Activated T-cell treated with anti-CD3 and anti-CD28 coated beads, Interleukin-2, amount 50 U/mL, for 24 hours (primary cell): ENCODE results near the gene CARD9.

Experiments used
- DNase-seq: peaks from one replicate; pipeline ENCODE4 v3.0.0-alpha.2; 2020
- H3K27ac Mint-ChIP-seq: 2 replicates; pipeline ENCODE4 v1.8.0; 2020; ENCODE audit warnings: mild to moderate bottlenecking, mixed read lengths
- H3K27me3 Mint-ChIP-seq: 2 replicates; pipeline ENCODE4 v1.8.0; 2020; ENCODE audit warnings: mixed read lengths
- H3K36me3 Mint-ChIP-seq: 2 replicates; pipeline ENCODE4 v1.8.0; 2020; ENCODE audit warnings: low read depth, mixed read lengths
- H3K4me1 Mint-ChIP-seq: 2 replicates; pipeline ENCODE4 v1.8.0; 2020; ENCODE audit warnings: low read depth, mixed read lengths
- H3K4me3 Mint-ChIP-seq: 2 replicates; pipeline ENCODE4 v1.8.0; 2020; ENCODE audit warnings: mild to moderate bottlenecking, moderate library complexity, mixed read lengths
- H3K9me3 Mint-ChIP-seq: 2 replicates; pipeline ENCODE4 v1.8.0; 2020; ENCODE audit warnings: mixed read lengths

CARD9 gene

DNA sequence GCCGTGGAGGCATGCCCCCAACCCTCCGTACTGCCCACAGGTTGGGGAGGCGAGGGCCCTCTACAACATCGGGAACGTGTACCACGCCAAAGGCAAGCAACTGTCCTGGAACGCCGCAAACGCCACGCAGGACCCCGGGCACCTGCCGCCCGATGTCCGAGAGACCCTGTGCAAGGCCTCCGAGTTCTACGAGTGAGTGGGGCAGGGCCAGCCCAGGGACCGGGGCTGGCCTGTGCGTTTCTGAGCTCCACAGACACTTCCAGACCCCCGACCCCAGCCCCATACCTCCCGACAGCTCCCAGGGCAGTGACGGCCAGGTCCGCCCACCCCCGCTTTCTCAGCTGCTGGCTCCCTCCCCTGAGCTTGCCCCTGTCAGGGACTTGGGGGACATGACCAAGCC is 36.6 kb downstream of the CARD9 start:
- no peak overlapping the region for H3K27ac Mint-ChIP-seq
- H3K4me1 Mint-ChIP-seq = no peaks in the 10 kb centered on the region
- H3K27me3 Mint-ChIP-seq = no peaks in the 10 kb centered on the region
- no peak for DNase-seq
- no peaks in the 10 kb centered on the region for H3K9me3 Mint-ChIP-seq
- H3K4me3 Mint-ChIP-seq = no peak overlapping the region
- no peaks in the 10 kb centered on the region for H3K36me3 Mint-ChIP-seq

DNA sequence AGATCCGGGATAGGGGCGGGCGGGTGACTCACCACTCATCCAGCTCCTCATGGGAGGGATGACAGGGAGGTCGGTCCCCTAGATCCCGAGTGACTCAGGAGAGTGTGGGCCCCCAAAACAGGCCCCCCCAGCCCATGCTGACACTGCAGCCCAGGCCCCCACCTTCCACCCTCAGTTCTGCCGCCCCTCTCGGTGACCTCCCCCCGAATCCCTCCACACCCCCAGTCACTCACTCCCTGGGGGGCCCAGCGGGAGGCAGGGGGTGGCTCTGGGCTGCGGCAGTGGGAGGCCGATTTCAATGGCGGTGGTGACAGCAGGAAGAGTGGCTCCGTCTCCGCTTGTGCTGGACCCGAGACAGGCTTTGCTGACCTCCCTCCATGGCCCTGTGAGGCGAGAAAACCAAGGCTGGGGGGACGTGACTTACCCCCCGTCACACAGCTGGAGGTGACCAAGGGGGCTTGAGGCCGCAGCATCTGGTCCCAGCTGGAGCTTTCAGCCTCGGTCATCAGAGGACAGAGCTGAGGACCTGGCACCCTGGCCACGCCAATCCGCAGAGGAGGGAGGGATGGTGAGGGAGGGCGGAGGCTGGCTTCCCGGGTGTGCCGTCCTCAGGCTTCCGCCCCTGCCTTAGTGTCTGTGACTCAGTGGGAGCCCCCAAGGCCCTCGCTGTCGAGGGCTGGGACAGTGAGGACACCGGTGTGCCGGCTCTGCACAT is 37.2 kb downstream of the CARD9 start:
- Mint-ChIP-seq H3K36me3 (no peaks in the 10 kb centered on the region), H3K4me3 (no peak overlapping the region), H3K4me1 (no peaks in the 10 kb centered on the region)

GRCh38 chr9:136335296-136336155 is 37.9 kb downstream of the CARD9 start:
- DNase-seq = no peak
- Mint-ChIP-seq H3K9me3 (no peaks in the 10 kb centered on the region), H3K27ac (no peak overlapping the region), H3K4me3 (no peak overlapping the region), H3K36me3 (no peaks in the 10 kb centered on the region), H3K27me3 (no peaks in the 10 kb centered on the region), H3K4me1 (no peaks in the 10 kb centered on the region)

More for the DNA sequence above, 37.2 kb downstream of the CARD9 start:
- no peak overlapping the region for H3K27ac Mint-ChIP-seq
- H3K27me3 Mint-ChIP-seq = no peaks in the 10 kb centered on the region
- H3K9me3 Mint-ChIP-seq = no peaks in the 10 kb centered on the region
- DNase-seq = no peak

DNA sequence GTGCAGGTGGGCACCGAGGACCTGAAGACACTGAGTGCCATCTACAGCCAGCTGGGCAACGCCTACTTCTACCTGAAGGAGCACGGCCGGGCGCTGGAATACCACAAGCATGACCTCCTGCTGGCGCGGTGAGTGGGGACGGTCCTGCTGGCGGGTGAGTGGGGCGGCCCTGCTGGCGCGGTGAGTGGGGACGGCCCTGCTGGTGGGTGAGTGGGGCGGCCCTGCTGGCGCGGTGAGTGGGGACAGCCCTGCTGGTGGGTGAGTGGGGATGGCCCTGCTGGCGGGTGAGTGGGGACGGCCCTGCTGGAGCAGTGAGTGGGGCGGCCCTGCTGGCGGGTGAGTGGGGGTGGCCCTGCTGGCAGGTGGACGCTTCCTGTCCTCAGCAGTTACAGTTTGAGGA is 38.9 kb downstream of the CARD9 start:
- Mint-ChIP-seq H3K9me3 (no peaks in the 10 kb centered on the region), H3K36me3 (no peaks in the 10 kb centered on the region), H3K4me3 (no peak overlapping the region), H3K27ac (no peak overlapping the region), H3K27me3 (no peaks in the 10 kb centered on the region), H3K4me1 (no peaks in the 10 kb centered on the region)
- DNase-seq = no peak

DNA sequence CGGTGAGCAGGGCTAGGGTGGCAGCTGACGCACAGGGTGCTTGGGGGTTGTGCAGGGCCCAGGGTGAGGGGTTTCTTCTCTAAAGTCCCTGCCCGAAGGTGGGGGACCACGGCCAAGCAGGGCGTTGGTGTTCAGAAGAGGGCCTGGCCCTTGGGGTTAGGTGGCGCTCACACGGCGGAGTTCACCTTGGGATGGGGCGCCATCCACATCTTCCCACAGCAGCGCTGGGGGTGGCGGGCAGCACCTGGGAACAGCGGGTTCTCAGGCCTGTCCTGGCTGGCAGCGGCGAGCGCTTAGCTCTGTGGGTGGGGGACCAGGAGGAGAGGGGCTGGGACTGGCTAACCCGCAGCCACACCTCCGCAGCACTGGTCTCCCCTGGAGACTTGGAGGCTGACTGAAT is 40.0 kb downstream of the CARD9 start:
- Mint-ChIP-seq H3K36me3 (no peaks in the 10 kb centered on the region), H3K9me3 (no peaks in the 10 kb centered on the region), H3K27me3 (no peaks in the 10 kb centered on the region), H3K27ac (no peak overlapping the region), H3K4me3 (no peak overlapping the region), H3K4me1 (peaks cover 5% of the 10 kb centered on the region)
- no peak for DNase-seq

GRCh38 chr9:136333045-136333444 is 40.4 kb downstream of the CARD9 start:
- no peaks in the 10 kb centered on the region for H3K27me3 Mint-ChIP-seq
- no peaks in the 10 kb centered on the region for H3K9me3 Mint-ChIP-seq
- no peak for DNase-seq
- H3K4me3 Mint-ChIP-seq = no peak overlapping the region
- peaks cover 6% of the 10 kb centered on the region for H3K4me1 Mint-ChIP-seq
- H3K36me3 Mint-ChIP-seq = no peaks in the 10 kb centered on the region
- no peak overlapping the region for H3K27ac Mint-ChIP-seq

DNA sequence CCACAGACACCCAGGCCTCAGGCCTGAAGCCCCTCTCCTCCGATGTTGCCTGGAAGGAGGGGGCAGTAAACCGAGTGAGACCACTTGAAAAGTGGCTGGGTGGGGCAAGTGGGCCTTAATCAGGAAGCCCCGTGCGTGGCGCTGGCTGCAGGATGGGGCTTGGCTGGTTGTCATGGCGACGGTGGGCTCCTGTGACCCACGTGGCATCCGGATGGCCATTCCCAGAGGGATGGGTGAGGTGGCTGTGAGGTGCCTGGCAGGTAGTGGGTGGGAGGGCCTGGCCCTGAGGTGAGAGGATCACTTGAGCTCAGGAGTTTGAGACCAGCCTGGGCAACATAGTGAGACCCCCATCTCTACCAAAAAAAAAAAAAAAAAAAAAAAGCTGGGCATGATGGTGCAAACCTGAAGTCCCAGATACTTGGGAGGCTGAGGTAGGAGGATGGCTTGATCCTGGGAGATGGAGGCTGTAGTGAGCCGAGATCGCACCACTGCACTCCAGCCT is 40.9 kb downstream of the CARD9 start:
- H3K27ac Mint-ChIP-seq = no peak overlapping the region
- no peak for DNase-seq
- H3K27me3 Mint-ChIP-seq = no peaks in the 10 kb centered on the region
- peaks cover 6% of the 10 kb centered on the region for H3K4me1 Mint-ChIP-seq
- no peaks in the 10 kb centered on the region for H3K9me3 Mint-ChIP-seq
- H3K4me3 Mint-ChIP-seq = no peak overlapping the region
- H3K36me3 Mint-ChIP-seq = no peaks in the 10 kb centered on the region

DNA sequence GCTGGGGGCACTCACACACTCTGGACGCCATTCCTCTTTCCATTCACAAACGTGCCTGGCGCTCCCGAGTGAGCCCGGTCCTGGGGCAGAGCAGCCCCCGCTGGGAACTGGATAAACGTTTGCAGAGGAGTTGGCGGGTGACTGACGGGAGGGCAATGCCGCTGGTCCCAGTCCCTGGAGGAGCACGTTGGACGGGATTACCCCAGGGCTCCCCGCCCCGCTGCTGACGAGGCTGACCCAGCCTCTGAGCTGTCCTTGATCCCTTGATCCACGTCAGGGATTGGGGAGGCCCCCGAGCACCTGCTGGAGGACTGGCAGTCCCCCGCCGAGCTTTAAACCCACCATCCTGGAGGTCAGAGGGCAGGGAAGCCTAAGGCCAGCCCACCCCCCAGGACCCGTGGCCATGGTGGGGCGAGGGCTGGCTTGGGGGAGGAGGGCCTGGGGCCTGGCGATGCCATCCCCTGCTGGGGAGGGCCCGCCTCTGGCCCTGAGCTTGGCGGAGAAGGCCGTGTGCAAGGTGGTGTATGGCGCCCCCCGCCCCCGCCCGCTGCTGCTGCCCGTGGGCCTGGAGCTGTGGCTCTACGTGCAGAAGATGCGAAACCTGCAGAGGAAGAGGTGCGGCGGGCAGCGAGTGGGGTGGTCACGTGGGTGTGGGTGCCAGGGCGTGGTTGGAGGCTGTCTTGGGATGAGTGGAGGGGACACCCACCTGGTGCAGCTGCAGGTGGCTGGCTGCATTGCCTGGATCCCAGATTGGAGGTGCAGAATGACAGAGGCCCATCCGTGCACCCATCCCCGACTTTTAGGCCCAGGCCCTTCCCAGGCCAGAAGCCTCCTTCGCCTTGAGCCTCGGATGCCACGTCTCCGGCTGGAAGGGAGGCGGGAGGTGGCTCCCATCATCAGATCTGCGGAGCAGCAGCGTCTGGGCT is 41.6 kb downstream of the CARD9 start:
- no peaks in the 10 kb centered on the region for H3K9me3 Mint-ChIP-seq
- no peak overlapping the region for H3K27ac Mint-ChIP-seq
- peaks cover 7% of the 10 kb centered on the region for H3K4me1 Mint-ChIP-seq

DNA sequence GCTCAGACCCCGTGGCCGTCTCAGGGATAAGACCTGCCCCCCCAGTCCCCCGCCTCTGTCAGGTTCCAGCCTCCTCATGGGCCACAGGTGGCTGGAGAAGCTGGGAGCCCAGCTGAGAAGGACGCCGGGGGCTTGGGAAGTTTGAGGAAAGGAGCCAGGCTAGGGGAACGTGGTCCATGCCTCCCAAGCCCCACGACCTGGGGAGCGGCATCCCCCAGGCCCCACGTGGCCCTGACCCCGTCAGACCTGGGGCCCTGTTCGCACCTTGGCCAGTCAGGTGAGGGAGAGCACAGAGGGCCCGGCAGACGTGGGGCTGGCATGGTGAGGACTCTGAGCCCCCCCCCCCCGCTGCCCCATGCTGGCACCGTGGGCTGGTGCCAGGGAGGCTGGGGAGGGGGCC is 42.4 kb downstream of the CARD9 start:
- no peak for DNase-seq
- Mint-ChIP-seq H3K36me3 (no peaks in the 10 kb centered on the region), H3K27ac (no peak overlapping the region), H3K4me1 (peaks cover 8% of the 10 kb centered on the region), H3K27me3 (no peaks in the 10 kb centered on the region), H3K4me3 (no peak overlapping the region), H3K9me3 (no peaks in the 10 kb centered on the region)

More for the DNA sequence above, 41.6 kb downstream of the CARD9 start:
- no peaks in the 10 kb centered on the region for H3K36me3 Mint-ChIP-seq
- DNase-seq = no peak
- no peaks in the 10 kb centered on the region for H3K27me3 Mint-ChIP-seq
- no peak overlapping the region for H3K4me3 Mint-ChIP-seq

DNA sequence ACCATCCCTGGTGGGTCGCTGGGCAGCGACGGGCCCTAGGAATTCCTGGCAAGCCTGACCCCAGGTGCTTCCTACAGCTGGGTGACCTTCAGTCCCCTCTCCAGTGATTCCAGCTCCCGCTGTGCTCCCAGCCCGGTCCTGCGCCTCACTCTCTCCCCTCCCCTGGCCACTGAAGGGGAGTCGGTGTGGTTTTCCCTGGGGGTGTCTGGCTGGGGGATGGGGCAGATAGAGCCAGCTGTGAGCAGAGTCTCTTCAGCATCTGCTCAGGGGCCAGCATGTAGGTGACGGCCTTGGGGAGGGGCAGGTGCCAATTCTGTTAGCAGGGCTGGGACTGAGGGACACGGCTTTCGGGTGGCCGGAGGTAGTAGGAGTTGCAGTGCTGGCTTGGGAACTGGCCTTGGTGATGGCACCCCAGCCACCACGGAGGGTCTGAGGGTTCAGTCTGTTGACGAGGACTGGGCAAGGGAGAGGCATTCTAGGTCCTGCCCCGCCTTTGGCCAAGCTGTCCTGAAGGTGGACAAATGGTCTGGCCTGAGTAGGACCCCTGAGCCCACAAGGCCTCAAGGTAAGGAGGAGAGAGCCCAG is 43.0 kb downstream of the CARD9 start:
- no peak overlapping the region for H3K27ac Mint-ChIP-seq
- no peak overlapping the region for H3K4me3 Mint-ChIP-seq
- H3K4me1 Mint-ChIP-seq = peaks cover 8% of the 10 kb centered on the region
- DNase-seq = no peak
- H3K36me3 Mint-ChIP-seq = no peaks in the 10 kb centered on the region
- H3K27me3 Mint-ChIP-seq = no peaks in the 10 kb centered on the region
- H3K9me3 Mint-ChIP-seq = no peaks in the 10 kb centered on the region

DNA sequence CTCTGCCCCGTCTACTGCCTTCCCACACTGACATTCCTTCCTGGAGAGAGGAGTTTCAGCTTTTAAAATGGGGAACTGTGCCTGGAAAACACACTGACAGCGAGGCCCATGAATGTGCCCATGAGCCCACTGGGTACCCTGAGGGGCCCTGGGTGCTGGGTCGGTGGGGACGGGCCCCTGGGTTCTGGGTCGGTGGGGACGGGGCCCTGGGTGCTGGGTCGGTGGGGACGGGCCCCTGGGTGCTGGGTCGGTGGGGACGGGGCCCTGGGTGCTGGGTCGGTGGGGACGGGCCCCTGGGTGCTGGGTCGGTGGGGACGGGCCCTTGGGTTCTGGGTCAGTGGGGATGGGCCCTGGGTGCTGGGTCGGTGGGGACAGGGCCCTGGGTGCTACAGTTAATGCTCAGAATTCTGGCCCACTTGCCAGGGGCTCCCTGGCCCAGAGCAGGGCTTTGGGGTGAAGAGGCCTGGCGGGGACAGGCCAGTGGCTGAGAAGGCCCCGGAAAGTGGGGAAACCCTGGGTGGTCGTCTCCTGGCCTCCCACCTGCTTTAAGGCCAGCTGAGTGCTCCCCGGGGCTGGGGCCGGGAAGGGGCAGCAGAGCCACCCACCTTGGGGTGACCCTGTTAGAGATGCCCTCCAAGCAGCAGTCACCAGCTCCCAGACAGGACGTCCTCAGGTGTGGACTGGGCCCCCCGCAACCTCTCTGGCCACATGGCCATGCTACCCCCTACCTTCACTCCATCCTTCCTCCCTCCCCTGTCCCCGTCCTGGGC is 43.6 kb downstream of the CARD9 start:
- Mint-ChIP-seq H3K27me3 (no peaks in the 10 kb centered on the region), H3K9me3 (no peaks in the 10 kb centered on the region), H3K4me1 (peaks cover 8% of the 10 kb centered on the region), H3K4me3 (no peak overlapping the region), H3K27ac (no peak overlapping the region), H3K36me3 (no peaks in the 10 kb centered on the region)
- no peak for DNase-seq

GRCh38 chr9:136329211-136329627 is 44.2 kb downstream of the CARD9 start:
- Mint-ChIP-seq H3K36me3 (no peaks in the 10 kb centered on the region), H3K4me1 (peaks cover 8% of the 10 kb centered on the region), H3K4me3 (peak overlapping the region; percentile 65), H3K27me3 (no peaks in the 10 kb centered on the region), H3K9me3 (no peaks in the 10 kb centered on the region), H3K27ac (no peak overlapping the region)
- no peak for DNase-seq

GRCh38 chr9:136328622-136329041 is 44.8 kb downstream of the CARD9 start:
- peak overlapping the region; percentile 65 for H3K4me3 Mint-ChIP-seq

More at GRCh38 chr9:136328622-136329041, 44.8 kb downstream of the CARD9 start:
- Mint-ChIP-seq H3K27me3 (no peaks in the 10 kb centered on the region), H3K36me3 (no peaks in the 10 kb centered on the region), H3K9me3 (no peaks in the 10 kb centered on the region), H3K27ac (peak overlapping the region; percentile 65), H3K4me1 (peaks cover 8% of the 10 kb centered on the region)
- DNase-seq = no peak
